H1 (cell line): ENCODE measurements around the gene RALY. TPM values are rescaled to one million over a fixed set of nuclear protein-coding genes. Genes with fewer than 3 reads are reported as not detected.

Source experiments
- PHF8 ChIP-seq: fragments of 200-600 bp; sonication (generic); conservative IDR thresholded peaks from 2 replicates; pipeline ENCODE4 v1.7.1; 2012; ENCODE audit warnings: low read depth, mild to moderate bottlenecking, inconsistent platforms, low read length, moderate library complexity
- SIX5 ChIP-seq: IDR thresholded peaks from 2 replicates; pipeline ENCODE4 v1.6.1; 2011; ENCODE audit warnings: mild to moderate bottlenecking, low read depth, low read length
- polyA plus RNA-seq, 7 experiments: library from polyadenylated mRNA; depleted of rRNA in 3 of 7; stranded (reverse) in 5 of 7; unstranded in 2 of 7; fragments of >200 nt in 5 of 7; fragments of 200-250 nt in 2 of 7; gene quantifications; 1 replicate in 5 of 7; 2 replicates in 1 of 7; 4 replicates in 1 of 7; pipeline versions ENCODE4 v1.2.1 to v1.2.3, GENCODE V29; 2011 to 2013; ENCODE audit warnings: missing spikeins in 2 of 7, mixed read lengths in 2 of 7
- total RNA-seq: library from RNA; stranded (reverse); fragmentation: NEBNext Ultra II Directional; extraction: Animal tissue kit (Norgen Biotek cat#: 25700); gene quantifications from 2 replicates; pipeline ENCODE4 v1.2.1, GENCODE V29; 2021

RALY gene
- total and polyA plus RNA-seq, 2 of the 8 experiments (the other 6 are each of a cell fraction or from before 2014, with no cell fraction given) = 133 to 148 TPM

DNA sequence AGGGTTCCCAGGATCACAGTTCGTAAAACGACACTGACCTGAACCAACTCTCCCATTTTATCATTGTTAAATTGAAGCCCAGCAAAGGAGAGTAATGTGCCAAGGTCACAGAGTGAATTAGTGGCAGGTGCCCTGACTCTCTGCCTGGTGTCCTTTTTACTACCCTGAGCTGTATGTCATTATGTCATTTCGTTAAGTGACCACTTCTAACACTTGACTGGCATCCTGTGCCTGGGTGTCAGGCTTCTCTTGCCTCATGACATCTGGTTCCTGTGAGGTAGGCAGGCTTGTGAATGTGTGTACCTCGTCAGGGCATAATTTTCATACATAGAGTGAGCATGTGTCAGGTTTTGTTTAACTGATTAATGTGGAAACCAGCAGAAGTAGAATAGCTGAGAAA lies 48.6 kb downstream of the RALY start (continued):
- TF ChIP-seq SIX5 (no peak), PHF8 (no peak)
- TF ChIP-seq, all 59 proteins: peak for 0
